ENCODE results near the gene TNNT1. TPM values are rescaled to one million over a fixed set of nuclear protein-coding genes. Genes with fewer than 3 reads are reported as not detected.

The TNNT1 gene
- total RNA-seq, 1 experiment from 2014 or later, result 228 TPM

DNA sequence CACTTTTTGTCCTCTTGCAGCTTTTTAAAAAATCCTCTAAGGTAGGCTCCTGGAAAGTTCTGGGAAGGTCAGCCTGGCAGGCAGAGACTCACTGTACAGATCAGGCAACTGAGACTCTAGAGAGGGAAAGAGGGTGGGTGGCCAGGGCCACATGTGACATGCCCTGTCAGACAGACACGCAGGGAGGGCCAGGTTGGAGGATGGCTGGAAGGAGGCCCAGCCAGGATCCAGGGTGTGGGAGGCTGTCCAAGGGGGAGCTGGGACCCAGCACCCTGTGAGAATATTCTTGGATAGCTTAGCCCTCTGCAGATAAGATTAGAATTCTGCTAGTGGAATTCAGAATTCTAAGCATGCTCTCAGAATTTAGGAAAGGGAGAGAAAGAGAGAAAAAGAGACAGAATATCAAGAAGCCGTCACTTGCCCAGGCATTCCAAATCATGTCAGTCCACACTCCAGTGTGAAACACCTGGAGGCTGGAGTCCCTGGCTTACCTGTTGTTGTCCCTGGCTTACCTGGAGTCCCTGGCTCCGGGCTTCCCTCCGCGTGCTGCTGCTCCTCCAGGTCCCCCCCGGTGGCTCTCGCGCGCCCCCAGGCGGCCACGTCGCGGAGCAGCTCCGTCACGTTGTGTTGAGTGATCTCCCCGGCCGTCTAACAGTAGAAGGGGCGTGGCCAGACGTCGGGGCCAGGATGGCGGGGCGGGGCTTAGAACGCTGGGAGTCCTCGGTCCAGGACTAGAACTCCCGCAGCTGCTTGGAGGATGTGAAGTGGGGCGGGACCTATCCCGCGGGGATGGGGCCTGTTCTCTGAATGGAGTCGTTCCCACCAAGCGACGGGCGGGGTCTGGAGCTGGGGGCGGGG is 11.4 kb upstream of the TNNT1 start:
- Histone ChIP-seq H3F3A (ENCODE audit: insufficient read depth, low read depth) (peaks cover 34% of the 10 kb centered on the region), H3K36me3 (ENCODE audit: low read depth) (no peaks in the 10 kb centered on the region), H3K79me2 (ENCODE audit: low read depth) (no peaks in the 10 kb centered on the region), H3K9me3 (ENCODE audit: insufficient read depth, low read depth) (no peaks in the 10 kb centered on the region), H3K27ac (no peak overlapping the region), H3K4me3 (no peak overlapping the region), H4K20me1 (ENCODE audit: insufficient read depth) (no peaks in the 10 kb centered on the region), H3K27me3 (ENCODE audit: insufficient read depth, low read depth) (no peaks in the 10 kb centered on the region), H3K4me1 (replicated peaks; ENCODE audit: insufficient read depth) (peaks cover 21% of the 10 kb centered on the region), H3K4me2 (peak overlapping the region; percentile 40), H3K9me2 (ENCODE audit: insufficient read depth) (no peaks in the 10 kb centered on the region), H2AFZ (no peak overlapping the region)
- DNase-seq, result peak; percentile 89 to 98
- BruUV-seq (replicated peaks), result no TSS peak
- intact Hi-C loops (cut with micrococcal nuclease; ENCODE audit: unreplicated experiment), result loop anchor here (1.0 to 10.0 kb wide), 4 partner anchors 14 to 486 kb away; partner anchors contain the start of genes RPL28 and TMEM238
- ChIA-PET POLR2A (ENCODE audit: unreplicated experiment) (interaction anchor here (0.5 to 0.8 kb wide), 2 partner anchors 9 to 14 kb away, joined by 3 to 4 read pairs; no protein-coding TSS in a partner anchor), CTCF (interaction anchor here (0.6 to 3.5 kb wide), 12 partner anchors 14 to 1243 kb away, joined by 3 to 47 read pairs (median 4); partner anchors contain the start of gene TMEM238)
- TF ChIP-seq, protein P1, sequence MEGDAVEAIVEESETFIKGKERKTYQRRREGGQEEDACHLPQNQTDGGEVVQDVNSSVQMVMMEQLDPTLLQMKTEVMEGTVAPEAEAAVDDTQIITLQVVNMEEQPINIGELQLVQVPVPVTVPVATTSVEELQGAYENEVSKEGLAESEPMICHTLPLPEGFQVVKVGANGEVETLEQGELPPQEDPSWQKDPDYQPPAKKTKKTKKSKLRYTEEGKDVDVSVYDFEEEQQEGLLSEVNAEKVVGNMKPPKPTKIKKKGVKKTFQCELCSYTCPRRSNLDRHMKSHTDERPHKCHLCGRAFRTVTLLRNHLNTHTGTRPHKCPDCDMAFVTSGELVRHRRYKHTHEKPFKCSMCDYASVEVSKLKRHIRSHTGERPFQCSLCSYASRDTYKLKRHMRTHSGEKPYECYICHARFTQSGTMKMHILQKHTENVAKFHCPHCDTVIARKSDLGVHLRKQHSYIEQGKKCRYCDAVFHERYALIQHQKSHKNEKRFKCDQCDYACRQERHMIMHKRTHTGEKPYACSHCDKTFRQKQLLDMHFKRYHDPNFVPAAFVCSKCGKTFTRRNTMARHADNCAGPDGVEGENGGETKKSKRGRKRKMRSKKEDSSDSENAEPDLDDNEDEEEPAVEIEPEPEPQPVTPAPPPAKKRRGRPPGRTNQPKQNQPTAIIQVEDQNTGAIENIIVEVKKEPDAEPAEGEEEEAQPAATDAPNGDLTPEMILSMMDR (conservative IDR thresholded peaks at IDR 0.05), result peak; percentile 98
- no peak for TF ChIP-seq EZH2 (IDR thresholded peaks at IDR 0.05; ENCODE audit: low read depth)

DNA sequence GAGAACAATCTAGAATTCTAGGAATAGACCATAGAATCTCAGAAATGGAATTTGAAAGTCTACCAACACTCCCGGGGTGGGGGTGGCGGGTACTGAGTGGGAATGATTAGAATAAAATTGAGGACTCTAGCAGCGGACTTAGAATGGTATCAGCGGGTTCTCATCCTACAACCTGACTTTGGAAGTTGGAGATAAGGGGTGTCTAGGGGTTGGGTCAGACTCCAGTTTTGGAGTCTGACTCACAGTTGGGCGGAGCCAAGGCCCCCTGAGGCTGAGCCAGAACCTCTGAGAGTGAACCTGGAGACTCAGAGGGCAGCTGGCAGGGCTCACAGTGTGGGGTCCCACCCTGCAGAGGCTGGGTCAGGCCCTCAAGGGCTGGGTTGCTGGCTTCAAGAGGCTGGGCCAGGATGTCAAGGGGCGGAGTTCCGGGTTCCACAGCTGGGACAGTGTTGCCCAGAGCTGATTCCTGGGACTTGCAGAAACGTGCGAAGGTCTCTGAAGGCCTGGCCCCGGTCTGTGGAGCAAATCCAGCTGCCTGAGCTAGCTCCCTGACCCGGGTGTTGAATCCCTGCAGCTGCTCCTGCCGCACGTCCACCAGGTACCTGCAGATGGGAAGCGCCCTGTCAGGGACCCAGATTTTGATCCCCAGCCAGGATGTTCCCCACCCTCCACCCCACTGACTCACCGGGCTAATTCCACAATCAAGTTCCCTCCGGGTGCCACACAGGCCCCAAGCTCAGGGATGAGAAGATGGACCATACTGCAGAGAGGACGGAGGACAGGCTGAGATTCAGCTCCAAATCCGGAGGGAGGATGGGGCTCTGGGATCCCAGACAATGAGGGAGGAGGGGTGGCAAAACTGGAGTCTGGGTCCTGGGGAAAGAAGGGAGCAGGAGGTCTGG is 10.1 kb upstream of the TNNT1 start:
- no peak for TF ChIP-seq EZH2 (IDR thresholded peaks at IDR 0.05; ENCODE audit: low read depth)
- TF ChIP-seq, protein P1 (conservative IDR thresholded peaks at IDR 0.05), result no peak
- no peaks in the 10 kb centered on the region for H3K36me3 ChIP-seq (ENCODE audit: low read depth)
- H3K79me2 ChIP-seq (ENCODE audit: low read depth), result no peaks in the 10 kb centered on the region
- H3K4me3 ChIP-seq, result no peak overlapping the region
- no peak overlapping the region for H3K27ac ChIP-seq
- peaks cover 37% of the 10 kb centered on the region for H3F3A ChIP-seq (ENCODE audit: insufficient read depth, low read depth)
- DNase-seq, result peak in 1 of 2 experiments; percentile 85
- H2AFZ ChIP-seq, result no peak overlapping the region
- intact Hi-C loops (cut with micrococcal nuclease; ENCODE audit: unreplicated experiment), result no loop called here
- no peaks in the 10 kb centered on the region for H3K27me3 ChIP-seq (ENCODE audit: insufficient read depth, low read depth)
- no peaks in the 10 kb centered on the region for H3K9me2 ChIP-seq (ENCODE audit: insufficient read depth)
- peak overlapping the region; percentile 40 for H3K4me2 ChIP-seq
- H3K9me3 ChIP-seq (ENCODE audit: insufficient read depth, low read depth), result no peaks in the 10 kb centered on the region
- TSS peak; percentile 31 for BruUV-seq (replicated peaks)
- CTCF ChIA-PET, result interaction anchor here (0.6 to 3.5 kb wide), 7 partner anchors 10 to 740 kb away, joined by 3 to 47 read pairs (median 7); partner anchors contain the start of gene TNNT1
- no peaks in the 10 kb centered on the region for H4K20me1 ChIP-seq (ENCODE audit: insufficient read depth)
- H3K4me1 ChIP-seq (replicated peaks; ENCODE audit: insufficient read depth), result peaks cover 19% of the 10 kb centered on the region
- POLR2A ChIA-PET (ENCODE audit: unreplicated experiment), result interaction anchor here (0.6 to 0.8 kb wide), 3 partner anchors 12 to 447 kb away, joined by 3 to 13 read pairs (median 3); no protein-coding TSS in a partner anchor

DNA sequence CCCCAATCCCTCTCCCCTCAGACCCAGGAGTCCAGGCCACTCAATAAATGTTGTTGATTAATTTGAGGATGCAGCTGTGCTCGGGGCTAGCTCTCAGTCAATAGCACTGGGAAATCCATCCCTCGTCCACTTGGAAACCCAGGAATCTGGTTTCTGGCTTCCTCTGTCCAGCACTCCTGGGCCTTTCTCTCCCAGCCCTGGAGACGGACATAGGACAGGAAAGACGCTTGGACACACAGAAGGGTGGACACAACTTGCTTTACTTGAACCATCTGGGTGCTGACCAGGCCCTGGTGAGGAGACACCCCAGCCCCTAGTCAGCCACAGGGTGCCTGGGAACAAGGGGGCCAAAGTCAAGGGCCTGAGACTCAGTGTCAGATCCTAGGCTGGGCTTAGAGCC is 9.4 kb upstream of the TNNT1 start:
- peaks cover 19% of the 10 kb centered on the region for H3K4me1 ChIP-seq (replicated peaks; ENCODE audit: insufficient read depth)
- CTCF ChIA-PET, result interaction anchor here (0.9 to 3.5 kb wide), 2 partner anchors 9 to 12 kb away, joined by 3 to 47 read pairs; partner anchors contain the start of gene TNNT1

More for the DNA sequence above, 9.4 kb upstream of the TNNT1 start:
- Histone ChIP-seq H3K27ac (no peak overlapping the region), H3K4me2 (peak overlapping the region; percentile 40), H2AFZ (no peak overlapping the region), H3K79me2 (ENCODE audit: low read depth) (no peaks in the 10 kb centered on the region), H3K36me3 (ENCODE audit: low read depth) (no peaks in the 10 kb centered on the region), H3K9me2 (ENCODE audit: insufficient read depth) (no peaks in the 10 kb centered on the region), H3K4me3 (no peak overlapping the region), H3K27me3 (ENCODE audit: insufficient read depth, low read depth) (no peaks in the 10 kb centered on the region), H3K9me3 (ENCODE audit: insufficient read depth, low read depth) (no peaks in the 10 kb centered on the region), H4K20me1 (ENCODE audit: insufficient read depth) (no peaks in the 10 kb centered on the region), H3F3A (ENCODE audit: insufficient read depth, low read depth) (peaks cover 33% of the 10 kb centered on the region)
- POLR2A ChIA-PET (ENCODE audit: unreplicated experiment), result interaction anchor here (0.6 kb wide), 1 partner anchor 15 kb away, joined by 13 read pairs; no protein-coding TSS in a partner anchor
- no TSS peak for BruUV-seq (replicated peaks)
- TF ChIP-seq EZH2 (IDR thresholded peaks at IDR 0.05; ENCODE audit: low read depth), result no peak
- TF ChIP-seq, protein P1 (conservative IDR thresholded peaks at IDR 0.05), result no peak
- no peak for DNase-seq
- intact Hi-C loops (cut with micrococcal nuclease; ENCODE audit: unreplicated experiment), result no loop called here
